AG10803 (cell line): ENCODE measurements around the gene PRDM16.
A peak's percentile ranks its signal among the peaks of the same experiment; 100 is the strongest.

Experiments used
- DNase-seq: peaks from one replicate; pipeline ENCODE4 v3.0.0; 2010; ENCODE audit warnings: low read depth
- H3K4me3 ChIP-seq: 2 replicates; pipeline ENCODE4 v1.5.1; 2011; ENCODE audit warnings: mild to moderate bottlenecking, low read length, control low read depth
- TF ChIP-seq, protein P1 (sequence below): conservative IDR thresholded peaks from 2 replicates; pipeline ENCODE4 v1.5.1; 2011; ENCODE audit warnings: mild to moderate bottlenecking, low read length, control low read depth, inconsistent platforms

PRDM16 gene

DNA sequence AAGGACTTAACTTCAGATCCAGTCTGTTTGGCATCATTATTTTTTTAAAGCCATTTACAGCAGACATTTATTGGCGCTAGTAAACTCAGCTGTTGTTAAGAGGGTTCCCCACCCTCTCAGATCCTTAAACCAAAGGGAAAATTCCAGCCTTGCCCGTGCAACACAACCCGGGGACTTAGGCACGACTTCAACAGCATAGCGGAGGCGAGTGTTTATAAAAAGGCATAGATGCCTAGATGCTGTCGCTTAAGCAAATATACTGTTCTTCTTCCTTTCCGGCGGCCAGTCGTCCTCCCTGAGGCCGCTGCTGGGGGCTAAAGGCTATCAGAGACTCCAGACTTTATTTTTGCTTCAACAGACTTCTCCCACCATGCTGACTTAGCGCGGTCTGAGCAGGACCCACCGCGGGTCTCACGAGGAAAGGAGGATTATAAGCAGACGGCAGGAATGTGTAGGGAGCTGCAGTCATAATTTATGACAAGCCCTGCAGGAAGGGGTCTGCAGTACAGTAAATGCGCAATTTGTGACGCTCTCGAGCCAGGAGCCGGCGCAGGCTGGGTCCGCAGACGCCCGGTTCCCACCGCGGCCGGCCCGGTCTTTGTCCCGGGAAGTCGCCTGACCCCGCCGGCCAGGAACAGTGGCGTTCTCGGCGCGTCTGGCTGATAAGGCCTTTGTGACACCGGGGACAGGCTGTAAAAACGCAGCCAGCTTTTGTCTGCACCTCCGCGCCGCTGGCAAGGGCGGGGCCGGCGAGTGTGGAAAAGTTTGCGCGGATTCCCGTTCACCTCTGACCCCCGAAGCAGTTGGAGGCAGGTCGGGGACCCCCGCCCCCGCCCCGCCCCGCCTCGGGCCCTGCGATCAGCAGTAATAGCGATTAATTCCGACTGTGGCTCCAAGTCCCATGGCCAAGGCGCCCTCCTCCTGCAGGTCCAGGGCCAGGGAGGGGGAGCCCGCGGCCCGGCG is 324.3 kb downstream of the PRDM16 start:
- no peak for DNase-seq
- no peak overlapping the region for H3K4me3 ChIP-seq
- TF ChIP-seq, protein P1, sequence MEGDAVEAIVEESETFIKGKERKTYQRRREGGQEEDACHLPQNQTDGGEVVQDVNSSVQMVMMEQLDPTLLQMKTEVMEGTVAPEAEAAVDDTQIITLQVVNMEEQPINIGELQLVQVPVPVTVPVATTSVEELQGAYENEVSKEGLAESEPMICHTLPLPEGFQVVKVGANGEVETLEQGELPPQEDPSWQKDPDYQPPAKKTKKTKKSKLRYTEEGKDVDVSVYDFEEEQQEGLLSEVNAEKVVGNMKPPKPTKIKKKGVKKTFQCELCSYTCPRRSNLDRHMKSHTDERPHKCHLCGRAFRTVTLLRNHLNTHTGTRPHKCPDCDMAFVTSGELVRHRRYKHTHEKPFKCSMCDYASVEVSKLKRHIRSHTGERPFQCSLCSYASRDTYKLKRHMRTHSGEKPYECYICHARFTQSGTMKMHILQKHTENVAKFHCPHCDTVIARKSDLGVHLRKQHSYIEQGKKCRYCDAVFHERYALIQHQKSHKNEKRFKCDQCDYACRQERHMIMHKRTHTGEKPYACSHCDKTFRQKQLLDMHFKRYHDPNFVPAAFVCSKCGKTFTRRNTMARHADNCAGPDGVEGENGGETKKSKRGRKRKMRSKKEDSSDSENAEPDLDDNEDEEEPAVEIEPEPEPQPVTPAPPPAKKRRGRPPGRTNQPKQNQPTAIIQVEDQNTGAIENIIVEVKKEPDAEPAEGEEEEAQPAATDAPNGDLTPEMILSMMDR = no peak

DNA sequence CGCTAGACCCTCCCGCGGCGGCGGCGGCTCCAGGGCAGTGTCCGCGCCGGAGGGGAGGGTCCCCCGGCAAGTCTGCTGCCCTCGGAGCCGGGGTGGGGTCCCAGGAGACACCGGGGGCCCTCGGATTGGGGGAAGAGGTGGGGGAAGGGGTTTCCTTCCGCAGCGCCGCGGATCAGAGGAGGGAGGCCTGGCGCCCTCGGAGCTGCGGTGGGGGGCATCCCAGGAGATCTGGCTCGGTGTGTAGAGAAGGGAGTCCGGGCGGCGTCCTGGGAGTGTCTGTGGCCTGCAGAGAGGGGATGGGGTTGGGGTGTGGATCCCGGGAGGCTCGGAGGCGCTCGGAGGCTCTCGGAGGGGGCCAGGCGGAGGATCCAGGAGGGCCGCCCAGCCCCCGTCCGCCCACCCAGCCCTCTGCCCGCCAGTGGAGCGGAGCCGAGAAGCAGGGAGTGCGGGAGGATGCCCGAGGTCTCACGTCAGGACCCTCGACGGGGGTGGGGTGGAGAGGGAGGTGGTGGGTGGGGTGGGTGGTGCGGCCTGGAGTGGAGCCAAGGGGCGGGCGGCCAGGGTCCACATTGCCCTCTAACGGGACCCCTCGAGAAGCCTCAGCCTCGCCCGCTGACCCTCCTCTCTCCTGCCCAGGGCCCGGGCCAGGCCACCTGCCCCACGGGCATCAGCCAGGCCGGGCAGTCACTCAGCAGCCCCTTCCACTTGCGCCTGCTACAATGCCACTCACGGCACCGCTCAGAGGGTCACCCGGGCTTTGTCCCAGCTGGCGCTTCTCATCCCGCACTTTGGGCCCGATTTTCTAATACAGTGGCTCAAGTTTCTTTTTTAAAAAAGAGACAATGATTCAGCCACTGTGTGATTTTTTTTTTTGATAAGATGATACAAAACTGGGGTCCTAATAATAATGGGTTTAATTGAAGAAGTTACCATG is 325.3 kb downstream of the PRDM16 start:
- no peak overlapping the region for H3K4me3 ChIP-seq
- TF ChIP-seq, protein P1 = no peak
- no peak for DNase-seq

DNA sequence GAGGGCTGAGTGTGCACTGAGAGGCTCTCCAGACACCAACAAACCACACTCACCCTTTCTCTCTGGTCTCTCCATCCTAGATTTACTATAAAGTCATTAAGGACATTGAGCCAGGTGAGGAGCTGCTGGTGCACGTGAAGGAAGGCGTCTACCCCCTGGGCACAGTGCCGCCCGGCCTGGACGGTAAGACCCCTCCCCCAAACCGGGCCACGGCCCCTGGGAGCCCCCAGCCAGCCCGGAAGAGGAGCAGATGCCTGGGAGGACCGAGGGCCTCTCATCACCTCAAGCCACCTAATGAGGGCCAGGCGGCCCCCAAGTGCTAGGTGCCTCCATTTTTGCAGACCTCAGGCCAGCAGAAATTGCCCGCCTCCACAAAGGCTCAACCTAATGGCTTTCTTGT is 327.4 kb downstream of the PRDM16 start:
- DNase-seq = no peak
- TF ChIP-seq, protein P1 = no peak
- no peak overlapping the region for H3K4me3 ChIP-seq

DNA sequence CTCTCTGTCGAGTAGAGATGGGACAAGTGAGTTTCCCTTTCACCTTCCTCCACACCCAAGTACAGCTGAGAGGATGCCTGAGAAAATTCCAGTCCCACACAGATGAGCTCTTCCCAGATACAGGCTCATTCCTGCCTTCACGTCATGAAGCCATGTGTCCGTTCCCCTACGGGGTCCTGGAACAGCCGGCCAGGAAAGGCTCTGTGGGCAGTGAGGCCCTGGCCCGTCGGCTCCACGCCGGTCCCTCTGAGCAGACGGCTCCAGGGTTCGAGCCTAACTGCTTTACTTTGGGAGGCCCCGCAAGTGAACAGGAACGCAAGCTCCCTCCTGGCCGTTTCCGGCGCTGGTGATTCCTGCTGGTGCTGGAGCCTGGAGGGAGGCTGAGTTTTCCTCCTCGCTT is 328.3 kb downstream of the PRDM16 start:
- TF ChIP-seq, protein P1 = no peak
- no peak for DNase-seq
- H3K4me3 ChIP-seq = no peak overlapping the region

DNA sequence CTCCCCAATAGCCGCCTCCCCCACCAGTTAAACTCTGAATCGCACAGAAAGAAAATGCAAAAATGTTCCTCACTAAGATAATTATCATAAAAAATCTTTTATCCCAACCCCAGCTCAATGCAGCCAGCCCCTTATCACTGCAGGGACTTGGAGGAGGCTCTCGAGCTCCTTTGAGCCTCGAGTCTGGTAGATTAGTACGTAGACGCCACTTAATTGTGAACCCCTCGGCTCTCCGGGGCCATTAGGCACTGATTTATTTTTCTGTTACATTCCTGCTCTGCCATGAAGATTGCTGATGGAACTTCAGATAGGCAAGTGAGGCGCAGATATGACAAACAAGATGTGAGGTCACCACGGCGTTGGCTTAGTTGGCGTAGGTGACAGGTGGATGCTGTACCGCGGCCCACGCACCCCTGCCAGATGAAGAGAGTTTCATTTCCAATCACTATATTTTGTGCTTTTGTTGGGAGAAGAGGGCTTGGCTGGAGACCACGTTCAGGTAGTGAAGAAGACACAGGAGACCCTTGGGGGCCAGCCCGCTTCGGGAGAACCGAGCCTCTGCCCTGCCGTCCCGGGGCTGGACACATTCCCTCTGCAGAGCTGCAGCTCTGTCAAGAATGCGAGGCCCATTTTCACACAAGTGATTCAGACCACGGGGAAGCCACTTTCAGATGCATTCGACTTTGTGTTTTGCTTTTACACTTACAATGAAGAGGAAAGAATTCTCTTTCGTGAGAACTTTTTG is 329.6 kb downstream of the PRDM16 start:
- TF ChIP-seq, protein P1 = no peak
- H3K4me3 ChIP-seq = no peak overlapping the region
- DNase-seq = no peak

DNA sequence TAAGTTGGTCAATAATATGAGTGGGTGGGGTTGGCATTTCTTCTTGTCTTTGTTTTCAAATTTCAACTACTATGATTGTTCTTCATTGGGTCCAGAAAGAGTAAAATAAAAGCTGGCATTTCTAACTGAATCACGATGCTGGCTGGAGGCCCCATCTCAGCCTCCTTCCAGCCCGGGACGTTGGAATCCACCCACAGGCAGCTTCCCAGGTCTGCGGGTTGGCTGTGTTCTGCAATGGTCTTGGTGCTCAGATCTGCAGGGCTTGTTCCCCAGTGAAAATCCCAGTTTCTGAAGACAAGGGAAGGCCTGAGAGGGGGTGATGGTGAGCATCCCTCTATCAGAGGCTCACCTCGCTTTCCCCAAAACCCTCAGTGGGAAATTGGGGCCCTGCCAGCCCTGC is 330.7 kb downstream of the PRDM16 start:
- DNase-seq = peak; percentile 53
- TF ChIP-seq, protein P1 = no peak
- no peak overlapping the region for H3K4me3 ChIP-seq
